Measurements from ENCODE around the gene CADM2. TPM values are rescaled to one million over a fixed set of nuclear protein-coding genes. Genes with fewer than 3 reads are reported as not detected.

The CADM2 gene
- total RNA-seq, 1 donor, result not detected

GRCh38 chr3:85397434-85397833, 438.6 kb downstream of the CADM2 start:
- Histone ChIP-seq H3K4me2 (ENCODE audit: insufficient read depth, low read length) (no peak overlapping the region), H3K79me2 (ENCODE audit: insufficient read depth, low read length) (no peaks in the 10 kb centered on the region), H3K4me1 (ENCODE audit: insufficient read depth, low read length) (no peaks in the 10 kb centered on the region), H3K36me3 (ENCODE audit: insufficient read depth, low read length) (no peaks in the 10 kb centered on the region), H3K27me3 (ENCODE audit: insufficient read depth, low read length) (no peaks in the 10 kb centered on the region), H3K9me3 (ENCODE audit: low read depth, low read length) (no peaks in the 10 kb centered on the region), H4K20me1 (ENCODE audit: insufficient read depth, low read length) (no peaks in the 10 kb centered on the region), H3K4me3 (ENCODE audit: insufficient read depth, low read length) (no peak overlapping the region), H2AFZ (ENCODE audit: low read length) (no peak overlapping the region), H3K27ac (ENCODE audit: low read depth, low read length) (no peak overlapping the region)
- TF ChIP-seq CTCF (IDR thresholded peaks at IDR 0.05; ENCODE audit: extremely low read depth, low read depth, low read length), result no peak
- no peak for DNase-seq (ENCODE audit: insufficient read length, low spot score, missing footprints)

GRCh38 chr3:85426121-85426520, 467.3 kb downstream of the CADM2 start:
- H3K9me3 ChIP-seq (ENCODE audit: low read depth, low read length), result no peaks in the 10 kb centered on the region
- H3K4me1 ChIP-seq (ENCODE audit: insufficient read depth, low read length), result no peaks in the 10 kb centered on the region
- no peaks in the 10 kb centered on the region for H3K36me3 ChIP-seq (ENCODE audit: insufficient read depth, low read length)
- H3K4me3 ChIP-seq (ENCODE audit: insufficient read depth, low read length), result no peak overlapping the region
- H3K79me2 ChIP-seq (ENCODE audit: insufficient read depth, low read length), result no peaks in the 10 kb centered on the region
- DNase-seq (ENCODE audit: insufficient read length, low spot score, missing footprints), result no peak
- no peaks in the 10 kb centered on the region for H4K20me1 ChIP-seq (ENCODE audit: insufficient read depth, low read length)
- H3K4me2 ChIP-seq (ENCODE audit: insufficient read depth, low read length), result no peak overlapping the region
- H3K27me3 ChIP-seq (ENCODE audit: insufficient read depth, low read length), result no peaks in the 10 kb centered on the region
- no peak overlapping the region for H2AFZ ChIP-seq (ENCODE audit: low read length)
- no peak overlapping the region for H3K27ac ChIP-seq (ENCODE audit: low read depth, low read length)
- TF ChIP-seq CTCF (IDR thresholded peaks at IDR 0.05; ENCODE audit: extremely low read depth, low read depth, low read length), result no peak

- no peaks in the 10 kb centered on the region for H3K9me3 ChIP-seq (ENCODE audit: low read depth, low read length)
- no peak overlapping the region for H3K4me2 ChIP-seq (ENCODE audit: insufficient read depth, low read length)
- H3K4me3 ChIP-seq (ENCODE audit: insufficient read depth, low read length), result no peak overlapping the region
- H3K79me2 ChIP-seq (ENCODE audit: insufficient read depth, low read length), result no peaks in the 10 kb centered on the region
- no peaks in the 10 kb centered on the region for H3K27me3 ChIP-seq (ENCODE audit: insufficient read depth, low read length)
- no peak for DNase-seq (ENCODE audit: insufficient read length, low spot score, missing footprints)
- no peaks in the 10 kb centered on the region for H3K36me3 ChIP-seq (ENCODE audit: insufficient read depth, low read length)
- no peak overlapping the region for H2AFZ ChIP-seq (ENCODE audit: low read length)
- no peak for TF ChIP-seq CTCF (IDR thresholded peaks at IDR 0.05; ENCODE audit: extremely low read depth, low read depth, low read length)
- H3K4me1 ChIP-seq (ENCODE audit: insufficient read depth, low read length), result no peaks in the 10 kb centered on the region
- H4K20me1 ChIP-seq (ENCODE audit: insufficient read depth, low read length), result no peaks in the 10 kb centered on the region
- no peak overlapping the region for H3K27ac ChIP-seq (ENCODE audit: low read depth, low read length)
These were observed 468.7 kb downstream of the CADM2 start for GRCh38 chr3:85427467-85427866.

GRCh38 chr3:85432081-85432480, 473.3 kb downstream of the CADM2 start:
- no peaks in the 10 kb centered on the region for H3K79me2 ChIP-seq (ENCODE audit: insufficient read depth, low read length)
- no peak overlapping the region for H2AFZ ChIP-seq (ENCODE audit: low read length)
- TF ChIP-seq CTCF (IDR thresholded peaks at IDR 0.05; ENCODE audit: extremely low read depth, low read depth, low read length), result no peak
- H3K4me2 ChIP-seq (ENCODE audit: insufficient read depth, low read length), result no peak overlapping the region
- no peak overlapping the region for H3K4me3 ChIP-seq (ENCODE audit: insufficient read depth, low read length)
- no peaks in the 10 kb centered on the region for H3K36me3 ChIP-seq (ENCODE audit: insufficient read depth, low read length)
- no peaks in the 10 kb centered on the region for H4K20me1 ChIP-seq (ENCODE audit: insufficient read depth, low read length)
- H3K9me3 ChIP-seq (ENCODE audit: low read depth, low read length), result no peaks in the 10 kb centered on the region
- H3K27me3 ChIP-seq (ENCODE audit: insufficient read depth, low read length), result no peaks in the 10 kb centered on the region
- no peak overlapping the region for H3K27ac ChIP-seq (ENCODE audit: low read depth, low read length)
- H3K4me1 ChIP-seq (ENCODE audit: insufficient read depth, low read length), result no peaks in the 10 kb centered on the region
- no peak for DNase-seq (ENCODE audit: insufficient read length, low spot score, missing footprints)

Measured in osteoblast (primary cell).